GM18907 (cell line): Measurements from ENCODE around the gene PIK3CD.

ENCODE experiments used
- ATAC-seq: cut with Tn5 transposase; IDR thresholded peaks from one replicate; pipeline ENCODE4 v1.9.1; 2021; ENCODE audit warnings: mild to moderate bottlenecking, moderate library complexity; ENCODE audit not compliant: unreplicated experiment

Gene PIK3CD

GRCh38 chr1:9651565-9652378 is at the start of gene PIK3CD:
TSS of gene PIK3CD (plus strand) at chr1:9651731. CDS start at chr1:9710456, 58,725 bp downstream.
- no peak for ATAC-seq

GRCh38 chr1:9601942-9602793 is 49.4 kb upstream of the PIK3CD start:
- ATAC-seq = no peak

- ATAC-seq = no peak
These were observed 48.8 kb upstream of the PIK3CD start for GRCh38 chr1:9602794-9603167.

GRCh38 chr1:9603307-9603706 is 48.2 kb upstream of the PIK3CD start:
- ATAC-seq = no peak

GRCh38 chr1:9603766-9604753 is 47.5 kb upstream of the PIK3CD start:
- no peak for ATAC-seq

- ATAC-seq = no peak
These were observed 46.7 kb upstream of the PIK3CD start for GRCh38 chr1:9604836-9605235.

- no peak for ATAC-seq
These were observed 45.5 kb upstream of the PIK3CD start for GRCh38 chr1:9605946-9606455.

- ATAC-seq = no peak
These were observed 45.1 kb upstream of the PIK3CD start for GRCh38 chr1:9606458-9606857.

- no peak for ATAC-seq
These were observed 44.6 kb upstream of the PIK3CD start for GRCh38 chr1:9606948-9607347.

GRCh38 chr1:9607352-9607751 is 44.2 kb upstream of the PIK3CD start:
- no peak for ATAC-seq

GRCh38 chr1:9609998-9610397 is 41.5 kb upstream of the PIK3CD start:
- ATAC-seq = no peak

- no peak for ATAC-seq
These were observed 41.0 kb upstream of the PIK3CD start for GRCh38 chr1:9610548-9610947.

GRCh38 chr1:9611716-9612115 is 39.8 kb upstream of the PIK3CD start:
- ATAC-seq = no peak

GRCh38 chr1:9612162-9612845 is 39.2 kb upstream of the PIK3CD start:
- no peak for ATAC-seq

- no peak for ATAC-seq
These were observed 38.5 kb upstream of the PIK3CD start for GRCh38 chr1:9612871-9613624.

GRCh38 chr1:9613625-9614299 is 37.8 kb upstream of the PIK3CD start:
- ATAC-seq = no peak

- no peak for ATAC-seq
These were observed 36.0 kb upstream of the PIK3CD start for GRCh38 chr1:9615316-9616063.
